ENCODE data around the gene MAPKBP1. TPM values are rescaled to one million over a fixed set of nuclear protein-coding genes. Genes with fewer than 3 reads are reported as not detected.
A peak's percentile ranks its signal among the peaks of the same experiment; 100 is the strongest.
"Not testable (repeated sequence)": the region's sequence is repeated elsewhere in the genome, so short reads cannot be mapped to it uniquely, and the experiment has no call there.

Gene MAPKBP1
- 19.4 and 20.8 TPM in 2 replicates for total RNA-seq

- peak; percentile 99 for DNase-seq
Measured at GRCh38 chr15:41774062-41774881, at the start of gene MAPKBP1. MAPKBP1 (plus strand) TSS chr15:41774484; CDS start chr15:41775276, 792 bp downstream.

GRCh38 chr15:41727143-41727542 is 47.1 kb upstream of the MAPKBP1 start:
- no peak for DNase-seq

- not testable (repeated sequence) for DNase-seq
Measured at GRCh38 chr15:41728061-41728460, 46.2 kb upstream of the MAPKBP1 start.

- no peak for DNase-seq
Measured at GRCh38 chr15:41730543-41730942, 43.7 kb upstream of the MAPKBP1 start.

DNA sequence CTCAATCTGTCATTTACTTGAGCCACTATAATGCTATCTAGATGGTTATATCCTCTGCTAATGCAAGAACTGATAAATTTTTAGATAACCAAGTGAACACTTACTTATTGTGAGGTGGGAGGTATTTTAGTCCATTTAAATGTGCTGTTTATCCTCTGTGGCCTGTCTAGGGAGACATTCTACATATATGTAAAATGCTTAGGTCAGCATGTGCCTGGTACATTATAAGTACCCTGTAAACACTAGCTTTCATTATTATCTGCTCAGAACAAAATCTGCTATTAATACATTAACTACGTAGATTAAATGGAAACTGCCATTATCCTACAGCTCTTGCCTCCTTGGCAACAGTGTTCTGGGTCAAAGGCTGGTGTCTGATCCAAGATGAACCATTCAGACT is 41.8 kb upstream of the MAPKBP1 start:
- DNase-seq = no peak

DNA sequence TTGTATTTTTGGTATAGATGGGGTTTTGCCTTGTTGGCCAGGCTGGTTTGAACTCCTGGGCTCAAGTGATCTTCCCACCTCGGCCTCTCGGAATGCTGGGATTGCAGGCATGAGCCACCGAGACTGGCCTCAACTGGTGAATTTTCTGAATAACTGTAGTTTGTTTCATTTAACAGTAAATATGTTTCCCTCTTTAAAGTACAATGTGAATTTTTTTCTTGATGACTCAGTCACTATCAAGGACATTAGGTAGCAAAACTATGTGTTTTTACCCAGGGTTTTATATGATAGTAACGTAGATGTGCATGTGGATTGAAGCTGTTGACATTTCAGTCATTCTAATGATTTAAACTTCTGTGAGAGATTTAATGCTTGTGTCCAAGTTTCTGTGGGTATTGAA is 40.2 kb upstream of the MAPKBP1 start:
- no peak for DNase-seq

DNA sequence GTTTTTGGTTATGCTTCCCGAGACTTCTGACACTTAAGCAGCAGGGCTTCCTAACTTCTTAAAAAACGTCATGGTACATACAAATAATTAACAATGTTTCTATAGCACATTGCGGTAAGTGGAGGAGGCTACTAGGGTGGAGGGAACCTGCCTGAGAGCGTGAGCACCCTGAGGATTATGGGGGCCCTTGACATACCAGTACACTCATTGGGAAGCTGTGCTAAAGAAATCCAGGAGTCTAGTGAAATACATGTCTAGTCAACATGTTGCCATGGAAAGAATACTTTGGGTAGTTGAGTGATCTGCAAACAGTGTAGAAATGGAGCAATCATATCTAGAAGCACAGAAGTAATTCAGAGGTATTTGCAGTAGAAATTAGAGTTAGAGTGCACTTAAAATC is 39.2 kb upstream of the MAPKBP1 start:
- DNase-seq = no peak

DNA sequence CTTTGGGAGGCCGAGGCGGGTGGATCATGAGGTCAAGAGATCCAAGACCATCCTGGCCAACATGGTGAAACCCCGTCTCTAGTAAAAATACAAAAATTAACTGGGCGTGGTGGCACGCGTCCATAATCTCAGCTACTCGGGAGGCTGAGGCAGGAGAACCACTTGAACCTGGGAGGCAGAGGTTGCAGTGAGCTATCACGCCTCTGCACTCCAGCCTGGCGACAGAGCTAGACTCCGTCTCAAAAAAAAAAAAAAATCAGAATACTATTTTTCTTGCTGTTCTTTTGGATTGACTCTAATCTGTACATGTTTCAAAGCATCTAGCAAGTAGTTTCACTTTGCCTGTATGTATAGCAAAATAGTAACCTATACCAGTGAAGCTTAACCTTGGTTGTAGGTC is 38.8 kb upstream of the MAPKBP1 start:
- DNase-seq = not testable (repeated sequence)

- DNase-seq = peak; percentile 12
Measured at GRCh38 chr15:41746802-41747201, 27.5 kb upstream of the MAPKBP1 start.

GRCh38 chr15:41756198-41756597 is 18.1 kb upstream of the MAPKBP1 start:
- no peak for DNase-seq

DNA sequence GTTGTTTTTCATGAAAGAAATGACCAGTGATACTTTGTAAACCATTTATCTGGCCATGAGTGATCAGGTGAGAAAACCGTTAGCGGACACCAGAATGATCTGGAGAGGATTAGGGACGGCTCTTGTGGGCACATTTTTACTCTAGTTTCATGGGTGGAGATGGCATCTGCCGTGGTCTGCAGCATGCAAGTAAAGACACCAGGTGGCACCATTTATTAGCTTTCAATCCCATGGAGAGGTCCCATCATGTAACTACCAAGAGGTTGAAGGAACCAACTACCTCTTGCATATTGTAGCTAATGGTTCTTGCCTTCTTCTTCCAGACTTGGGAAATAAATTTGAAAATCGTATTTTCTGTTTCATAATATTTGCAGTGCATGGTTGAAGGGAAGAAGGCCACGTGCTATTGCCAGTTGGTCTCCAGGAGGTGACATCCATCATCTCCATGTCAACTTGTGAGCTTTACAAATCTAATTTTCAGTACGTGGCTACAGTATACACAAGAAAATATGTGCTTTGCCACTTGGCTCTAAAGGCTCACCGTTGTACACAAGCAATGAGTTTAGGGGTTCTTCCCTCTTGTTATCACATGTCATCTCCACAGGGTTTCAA is 1.5 kb upstream of the MAPKBP1 start:
- DNase-seq = peak; percentile 88

DNA sequence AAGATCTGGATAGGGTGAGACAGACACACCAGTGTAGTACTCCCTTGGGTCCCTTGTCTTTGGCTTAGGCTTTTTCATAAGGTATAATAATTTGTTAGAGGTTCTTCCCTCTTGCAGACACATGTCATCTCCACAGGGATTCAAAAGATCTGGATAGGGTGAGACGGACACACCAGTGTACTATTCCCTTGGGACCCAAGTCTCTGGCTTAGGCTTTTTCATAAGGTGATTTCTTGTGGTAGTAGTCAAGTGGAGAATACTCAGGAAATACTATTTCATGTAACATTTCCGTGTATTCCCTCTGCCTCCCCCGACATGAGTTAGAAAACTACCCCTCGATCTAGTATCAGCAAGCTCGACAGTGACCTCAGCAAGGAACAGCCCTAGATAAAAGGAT is 954 bp upstream of the MAPKBP1 start:
- peak; percentile 23 for DNase-seq

GRCh38 chr15:41773729-41774061 is 589 bp upstream of the MAPKBP1 start:
- no peak for DNase-seq

DNA sequence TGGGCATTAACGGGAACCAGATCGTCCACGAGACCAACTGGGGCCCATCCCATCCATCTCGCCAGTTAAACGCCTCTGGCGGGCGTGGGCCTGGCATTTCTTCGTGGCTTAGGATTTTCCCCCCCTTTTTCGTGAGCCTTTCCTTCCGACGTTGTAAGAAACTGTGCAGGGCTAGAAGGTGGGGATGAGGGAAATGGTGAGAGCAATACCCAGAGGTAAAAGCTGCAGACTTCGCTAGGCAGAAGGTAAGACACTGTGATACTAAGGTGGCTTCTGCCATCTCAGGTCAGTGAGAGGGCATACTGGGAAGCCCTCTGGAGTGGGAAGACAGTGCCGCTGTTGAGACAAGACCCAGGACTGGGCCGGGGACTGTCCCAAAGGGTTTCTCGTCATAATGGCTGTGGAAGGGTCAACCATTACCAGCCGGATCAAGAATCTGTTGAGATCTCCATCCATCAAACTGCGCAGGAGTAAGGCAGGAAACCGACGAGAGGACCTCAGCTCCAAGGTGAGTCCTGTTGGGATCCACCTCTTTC is 666 bp downstream of the MAPKBP1 start:
- no peak for DNase-seq

GRCh38 chr15:41775651-41776050 is 1.4 kb downstream of the MAPKBP1 start:
- peak; percentile 31 for DNase-seq

DNA sequence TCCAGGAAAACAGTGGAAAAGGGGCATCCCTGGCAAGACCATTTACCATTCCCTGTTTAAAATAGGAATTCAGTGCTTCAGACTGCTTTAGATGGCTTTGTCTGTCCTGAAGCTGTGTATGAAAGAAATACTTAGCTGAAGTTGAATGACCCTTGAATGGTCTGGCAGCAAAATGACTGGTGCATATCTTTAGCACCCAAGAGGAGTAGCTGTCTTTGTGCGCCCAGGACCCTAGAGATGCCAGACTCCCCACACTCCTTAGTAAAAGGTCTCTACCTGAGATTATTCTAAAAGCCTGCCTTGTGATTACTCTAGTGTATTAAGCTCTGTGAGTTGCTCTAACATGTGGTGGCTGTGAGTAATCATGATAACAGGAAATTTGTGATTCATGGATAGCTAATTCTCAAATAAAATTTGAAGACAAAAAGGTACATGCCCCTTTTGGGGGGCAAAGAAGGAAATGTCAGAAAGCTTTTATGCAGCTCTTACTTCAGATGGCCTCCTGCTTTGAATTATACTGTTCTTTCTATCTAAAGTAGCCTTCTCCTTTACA is 3.2 kb downstream of the MAPKBP1 start:
- DNase-seq = peak; percentile 66

GRCh38 chr15:41778521-41778920 is 4.2 kb downstream of the MAPKBP1 start:
- peak; percentile 62 for DNase-seq

DNA sequence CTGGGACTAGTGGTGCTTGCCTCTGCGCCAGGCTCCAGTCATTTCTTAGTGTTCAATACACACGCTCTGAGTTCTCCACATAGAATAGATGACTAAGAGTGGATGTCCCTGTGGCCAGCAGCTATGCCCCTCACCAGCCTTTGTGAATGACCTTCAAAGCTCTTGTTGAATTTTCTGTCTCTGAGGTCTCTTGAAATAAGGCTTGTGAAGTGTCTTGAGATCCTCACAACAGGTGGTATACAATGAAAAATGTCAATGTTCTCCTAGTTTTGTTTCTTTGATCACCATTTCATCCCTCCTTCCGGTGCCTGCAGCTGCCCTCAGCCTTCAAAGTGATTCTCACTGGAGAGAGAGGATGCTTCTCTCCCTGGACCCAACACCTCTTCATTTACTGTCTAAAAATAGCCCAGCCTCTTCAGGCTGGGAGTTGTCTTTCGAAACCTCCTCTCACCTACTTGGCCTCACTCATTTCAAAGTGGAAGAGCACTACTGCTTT is 5.4 kb downstream of the MAPKBP1 start:
- no peak for DNase-seq

- peak; percentile 41 for DNase-seq
Measured at GRCh38 chr15:41780266-41780665, 6.0 kb downstream of the MAPKBP1 start.

DNA sequence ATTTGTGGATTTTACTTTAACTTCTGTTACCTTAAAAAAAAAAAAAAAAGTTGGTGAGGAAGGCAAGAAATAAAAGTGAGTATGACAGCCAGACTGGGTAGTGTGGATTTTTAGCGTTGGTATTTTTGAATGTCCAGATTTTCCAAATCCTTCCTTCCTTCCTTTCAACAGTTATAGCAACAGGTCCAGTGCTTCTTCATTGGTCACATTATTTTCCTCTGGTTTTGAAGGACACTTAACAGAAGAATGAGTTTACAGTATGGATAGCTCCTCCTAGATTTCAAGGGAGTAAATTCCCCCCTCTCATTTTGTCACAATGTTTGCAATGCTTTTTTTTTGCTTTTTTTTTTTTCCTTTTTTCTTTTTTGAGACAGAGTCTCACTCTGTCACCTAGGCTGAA is 6.4 kb downstream of the MAPKBP1 start:
- DNase-seq = peak; percentile 29

GRCh38 chr15:41782371-41783282 is 8.3 kb downstream of the MAPKBP1 start:
- no peak for DNase-seq

- no peak for DNase-seq
Measured at GRCh38 chr15:41783296-41783695, 9.0 kb downstream of the MAPKBP1 start.

GRCh38 chr15:41788262-41788661 is 14.0 kb downstream of the MAPKBP1 start:
- no peak for DNase-seq

Measured in dermis blood vessel endothelial cell (primary cell).